ENCODE measurements around the gene FNDC3A.

FNDC3A gene

GRCh38 chr13:49253310-49253709 lies 277.6 kb downstream of the FNDC3A start:
- TF ChIP-seq CTCF (conservative IDR thresholded peaks at IDR 0.05; ENCODE audit: low read depth, low read length), result no peak
- no peak for DNase-seq (ENCODE audit: low read depth)
- H3K4me3 ChIP-seq (ENCODE audit: low read length), result no peak overlapping the region

DNA sequence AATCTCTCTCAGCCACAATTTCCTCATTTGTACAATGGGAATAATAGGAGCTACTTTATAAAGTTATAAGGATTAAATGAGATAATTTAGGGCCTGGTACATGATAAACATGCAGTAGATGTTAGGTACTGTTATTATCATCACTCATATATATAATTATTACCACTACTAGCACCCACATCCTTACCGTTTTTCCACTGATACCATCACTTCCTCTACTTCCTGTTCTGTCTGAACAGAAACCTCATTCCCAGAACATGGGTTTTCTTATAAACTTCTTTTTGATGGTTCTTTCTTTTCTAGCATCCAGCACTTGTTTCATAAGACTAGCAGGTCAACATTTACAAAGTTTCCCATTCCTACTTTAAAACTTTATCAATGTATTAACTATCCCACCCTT lies 278.3 kb downstream of the FNDC3A start:
- no peak for TF ChIP-seq CTCF (conservative IDR thresholded peaks at IDR 0.05; ENCODE audit: low read depth, low read length)
- DNase-seq (ENCODE audit: low read depth), result no peak
- no peak overlapping the region for H3K4me3 ChIP-seq (ENCODE audit: low read length)

- DNase-seq (ENCODE audit: low read depth), result no peak
- TF ChIP-seq CTCF (conservative IDR thresholded peaks at IDR 0.05; ENCODE audit: low read depth, low read length), result no peak
- H3K4me3 ChIP-seq (ENCODE audit: low read length), result no peak overlapping the region
These were observed 281.1 kb downstream of the FNDC3A start for GRCh38 chr13:49256841-49257240.

GRCh38 chr13:49258089-49258796 lies 282.5 kb downstream of the FNDC3A start:
- DNase-seq (ENCODE audit: low read depth), result no peak
- no peak overlapping the region for H3K4me3 ChIP-seq (ENCODE audit: low read length)

More at GRCh38 chr13:49258089-49258796, 282.5 kb downstream of the FNDC3A start:
- TF ChIP-seq CTCF (conservative IDR thresholded peaks at IDR 0.05; ENCODE audit: low read depth, low read length), result no peak

Measured in retinal pigment epithelial cell (primary cell).